ENCODE data around the gene CD6.

DNA sequence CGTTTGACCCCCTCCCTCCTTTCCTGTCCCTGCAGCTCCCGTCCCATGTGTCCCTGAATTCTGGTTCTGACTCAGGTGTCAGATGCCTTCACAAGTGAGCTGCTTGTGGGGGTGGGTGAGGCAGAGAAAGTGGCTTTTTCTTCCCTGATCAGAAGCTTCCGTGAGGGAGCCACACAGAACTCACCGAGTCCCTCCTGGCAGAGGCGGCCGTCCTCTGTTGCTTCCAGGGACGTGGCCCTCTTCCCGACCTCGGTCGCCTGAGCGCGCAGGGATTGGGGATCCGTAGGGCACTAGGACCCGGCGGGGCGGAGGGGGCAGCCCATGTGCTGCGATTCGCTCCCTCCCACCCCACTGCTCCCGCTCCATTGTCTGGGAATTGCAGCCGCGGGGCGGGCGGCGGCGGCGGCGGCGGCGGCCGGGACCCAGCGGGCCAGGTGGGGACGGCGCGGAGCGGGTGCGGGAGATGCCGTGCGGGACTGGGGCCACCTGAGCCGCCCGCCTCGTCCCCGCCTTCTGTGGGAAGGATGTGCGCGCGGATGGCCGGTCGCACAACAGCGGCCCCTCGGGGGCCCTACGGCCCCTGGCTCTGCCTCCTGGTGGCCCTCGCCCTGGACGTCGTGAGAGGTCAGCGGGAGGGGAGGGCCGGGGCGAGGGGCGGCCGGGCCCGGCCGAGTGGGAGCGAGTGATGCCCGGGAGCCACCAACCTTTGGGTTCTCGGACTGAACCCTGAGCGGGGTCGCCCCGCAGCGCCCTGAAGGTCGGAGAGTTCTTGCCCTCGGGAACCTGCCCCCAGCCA is 47.2 kb upstream of the CD6 start, which contains the start of gene TMEM132A:
- TF ChIP-seq CTCF (IDR thresholded peaks at IDR 0.05; ENCODE audit: low read depth, low read length) (no peak), POLR2A (IDR thresholded peaks at IDR 0.05; ENCODE audit: extremely low read depth, insufficient read length) (no peak), MYC (IDR thresholded peaks at IDR 0.05; ENCODE audit: low read depth, low read length) (no peak)
- TF ChIP-seq, protein P1, sequence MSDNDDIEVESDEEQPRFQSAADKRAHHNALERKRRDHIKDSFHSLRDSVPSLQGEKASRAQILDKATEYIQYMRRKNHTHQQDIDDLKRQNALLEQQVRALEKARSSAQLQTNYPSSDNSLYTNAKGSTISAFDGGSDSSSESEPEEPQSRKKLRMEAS (IDR thresholded peaks at IDR 0.05; ENCODE audit: low read depth, low read length) = no peak
